ENCODE measurements around the gene CDH3. TPM values are rescaled to one million over a fixed set of nuclear protein-coding genes. Genes with fewer than 3 reads are reported as not detected.

The CDH3 gene
- total and polyA plus RNA-seq, 2 of the 13 experiments (the other 11 are each of a cell fraction or from before 2014, with no cell fraction given) = 0.11 TPM; not detected in 1

DNA sequence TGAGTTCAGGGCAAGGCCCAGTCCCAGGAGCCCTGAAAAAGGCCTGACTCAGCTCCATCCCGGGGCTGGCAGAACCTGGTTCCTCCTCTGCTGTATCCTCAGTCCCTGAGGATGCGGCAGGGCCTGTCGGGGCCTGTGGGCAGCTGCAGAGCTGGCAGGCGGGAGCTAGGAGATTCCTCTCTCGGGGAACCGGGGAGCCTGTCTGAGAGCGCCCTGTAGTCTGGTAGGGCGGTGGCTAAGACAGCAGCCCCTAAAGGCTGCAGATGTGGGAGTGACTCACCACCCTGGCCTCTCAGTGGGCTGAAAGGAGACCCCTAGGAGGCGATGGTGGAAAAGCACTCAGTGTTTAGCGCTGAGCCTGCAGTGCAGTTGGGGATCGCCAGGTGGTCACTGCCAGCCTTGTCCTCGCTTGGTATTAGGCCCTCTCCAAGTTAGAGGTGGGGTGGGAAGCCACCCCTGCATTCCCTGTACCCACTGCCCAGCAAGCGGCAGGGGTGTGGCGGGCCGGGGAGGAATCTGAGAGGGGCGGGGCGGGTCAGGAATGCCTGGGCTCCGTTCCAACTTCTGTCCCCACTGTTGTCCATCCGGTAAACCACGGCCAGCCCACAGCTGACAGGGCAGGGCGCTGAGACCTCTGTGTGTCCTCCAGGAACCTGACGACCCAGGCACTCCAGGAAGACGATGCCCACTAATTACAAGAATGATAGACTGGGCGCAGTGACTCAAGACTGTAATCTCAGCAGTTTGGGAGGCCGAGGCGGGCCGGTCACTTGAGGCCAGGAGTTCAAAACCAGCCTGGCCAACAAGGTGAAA, 62.4 kb downstream of the CDH3 start (continued):
- TF ChIP-seq, protein P1, sequence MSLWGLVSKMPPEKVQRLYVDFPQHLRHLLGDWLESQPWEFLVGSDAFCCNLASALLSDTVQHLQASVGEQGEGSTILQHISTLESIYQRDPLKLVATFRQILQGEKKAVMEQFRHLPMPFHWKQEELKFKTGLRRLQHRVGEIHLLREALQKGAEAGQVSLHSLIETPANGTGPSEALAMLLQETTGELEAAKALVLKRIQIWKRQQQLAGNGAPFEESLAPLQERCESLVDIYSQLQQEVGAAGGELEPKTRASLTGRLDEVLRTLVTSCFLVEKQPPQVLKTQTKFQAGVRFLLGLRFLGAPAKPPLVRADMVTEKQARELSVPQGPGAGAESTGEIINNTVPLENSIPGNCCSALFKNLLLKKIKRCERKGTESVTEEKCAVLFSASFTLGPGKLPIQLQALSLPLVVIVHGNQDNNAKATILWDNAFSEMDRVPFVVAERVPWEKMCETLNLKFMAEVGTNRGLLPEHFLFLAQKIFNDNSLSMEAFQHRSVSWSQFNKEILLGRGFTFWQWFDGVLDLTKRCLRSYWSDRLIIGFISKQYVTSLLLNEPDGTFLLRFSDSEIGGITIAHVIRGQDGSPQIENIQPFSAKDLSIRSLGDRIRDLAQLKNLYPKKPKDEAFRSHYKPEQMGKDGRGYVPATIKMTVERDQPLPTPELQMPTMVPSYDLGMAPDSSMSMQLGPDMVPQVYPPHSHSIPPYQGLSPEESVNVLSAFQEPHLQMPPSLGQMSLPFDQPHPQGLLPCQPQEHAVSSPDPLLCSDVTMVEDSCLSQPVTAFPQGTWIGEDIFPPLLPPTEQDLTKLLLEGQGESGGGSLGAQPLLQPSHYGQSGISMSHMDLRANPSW (CRISPR knock-in tag; IDR thresholded peaks at IDR 0.05; ENCODE audit: borderline replicate concordance) = no peak
- TF ChIP-seq KLF6 (CRISPR knock-in tag; IDR thresholded peaks at IDR 0.05) (no peak), ZNF724P (CRISPR knock-in tag; IDR thresholded peaks at IDR 0.05; ENCODE audit: borderline replicate concordance) (0 out of 2 replicates have a peak, but pooled peaks have one; percentile 81), CREB1 (IDR thresholded peaks at IDR 0.05) (no peak), CREB1 (CRISPR knock-in tag; IDR thresholded peaks at IDR 0.05) (no peak), PHF20 (CRISPR knock-in tag; IDR thresholded peaks at IDR 0.05) (no peak; the same call in 1 of the 2 replicates), MEIS2 (CRISPR knock-in tag; IDR thresholded peaks at IDR 0.05) (peak; percentile 45; the same call in 1 of the 2 replicates), FOXP1 (IDR thresholded peaks at IDR 0.05) (no peak), FOXP1 (CRISPR knock-in tag; IDR thresholded peaks at IDR 0.05) (0 out of 2 replicates have a peak, but pooled peaks have one; percentile 33), ESRRA (CRISPR knock-in tag; IDR thresholded peaks at IDR 0.05; ENCODE audit: low read depth) (0 out of 2 replicates have a peak, but pooled peaks have one; percentile 10), DPF2 (CRISPR knock-in tag; IDR thresholded peaks at IDR 0.05; ENCODE audit: borderline replicate concordance, low read depth) (peak; percentile 82), MLLT10 (CRISPR knock-in tag; IDR thresholded peaks at IDR 0.05) (no peak), RELA (CRISPR knock-in tag; IDR thresholded peaks at IDR 0.05) (no peak)
- TF ChIP-seq, protein P2, sequence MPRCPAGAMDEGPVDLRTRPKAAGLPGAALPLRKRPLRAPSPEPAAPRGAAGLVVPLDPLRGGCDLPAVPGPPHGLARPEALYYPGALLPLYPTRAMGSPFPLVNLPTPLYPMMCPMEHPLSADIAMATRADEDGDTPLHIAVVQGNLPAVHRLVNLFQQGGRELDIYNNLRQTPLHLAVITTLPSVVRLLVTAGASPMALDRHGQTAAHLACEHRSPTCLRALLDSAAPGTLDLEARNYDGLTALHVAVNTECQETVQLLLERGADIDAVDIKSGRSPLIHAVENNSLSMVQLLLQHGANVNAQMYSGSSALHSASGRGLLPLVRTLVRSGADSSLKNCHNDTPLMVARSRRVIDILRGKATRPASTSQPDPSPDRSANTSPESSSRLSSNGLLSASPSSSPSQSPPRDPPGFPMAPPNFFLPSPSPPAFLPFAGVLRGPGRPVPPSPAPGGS (CRISPR knock-in tag; IDR thresholded peaks at IDR 0.05) = 0 out of 2 replicates have a peak, but pooled peaks have one; percentile 30
- TF ChIP-seq, protein P3, sequence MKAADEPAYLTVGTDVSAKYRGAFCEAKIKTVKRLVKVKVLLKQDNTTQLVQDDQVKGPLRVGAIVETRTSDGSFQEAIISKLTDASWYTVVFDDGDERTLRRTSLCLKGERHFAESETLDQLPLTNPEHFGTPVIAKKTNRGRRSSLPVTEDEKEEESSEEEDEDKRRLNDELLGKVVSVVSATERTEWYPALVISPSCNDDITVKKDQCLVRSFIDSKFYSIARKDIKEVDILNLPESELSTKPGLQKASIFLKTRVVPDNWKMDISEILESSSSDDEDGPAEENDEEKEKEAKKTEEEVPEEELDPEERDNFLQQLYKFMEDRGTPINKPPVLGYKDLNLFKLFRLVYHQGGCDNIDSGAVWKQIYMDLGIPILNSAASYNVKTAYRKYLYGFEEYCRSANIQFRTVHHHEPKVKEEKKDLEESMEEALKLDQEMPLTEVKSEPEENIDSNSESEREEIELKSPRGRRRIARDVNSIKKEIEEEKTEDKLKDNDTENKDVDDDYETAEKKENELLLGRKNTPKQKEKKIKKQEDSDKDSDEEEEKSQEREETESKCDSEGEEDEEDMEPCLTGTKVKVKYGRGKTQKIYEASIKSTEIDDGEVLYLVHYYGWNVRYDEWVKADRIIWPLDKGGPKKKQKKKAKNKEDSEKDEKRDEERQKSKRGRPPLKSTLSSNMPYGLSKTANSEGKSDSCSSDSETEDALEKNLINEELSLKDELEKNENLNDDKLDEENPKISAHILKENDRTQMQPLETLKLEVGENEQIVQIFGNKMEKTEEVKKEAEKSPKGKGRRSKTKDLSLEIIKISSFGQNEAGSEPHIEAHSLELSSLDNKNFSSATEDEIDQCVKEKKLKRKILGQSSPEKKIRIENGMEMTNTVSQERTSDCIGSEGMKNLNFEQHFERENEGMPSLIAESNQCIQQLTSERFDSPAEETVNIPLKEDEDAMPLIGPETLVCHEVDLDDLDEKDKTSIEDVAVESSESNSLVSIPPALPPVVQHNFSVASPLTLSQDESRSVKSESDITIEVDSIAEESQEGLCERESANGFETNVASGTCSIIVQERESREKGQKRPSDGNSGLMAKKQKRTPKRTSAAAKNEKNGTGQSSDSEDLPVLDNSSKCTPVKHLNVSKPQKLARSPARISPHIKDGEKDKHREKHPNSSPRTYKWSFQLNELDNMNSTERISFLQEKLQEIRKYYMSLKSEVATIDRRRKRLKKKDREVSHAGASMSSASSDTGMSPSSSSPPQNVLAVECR (CRISPR knock-in tag; IDR thresholded peaks at IDR 0.05; ENCODE audit: borderline replicate concordance) = peak; percentile 39; the same call in 1 of the 2 replicates
- TF ChIP-seq, protein P4, sequence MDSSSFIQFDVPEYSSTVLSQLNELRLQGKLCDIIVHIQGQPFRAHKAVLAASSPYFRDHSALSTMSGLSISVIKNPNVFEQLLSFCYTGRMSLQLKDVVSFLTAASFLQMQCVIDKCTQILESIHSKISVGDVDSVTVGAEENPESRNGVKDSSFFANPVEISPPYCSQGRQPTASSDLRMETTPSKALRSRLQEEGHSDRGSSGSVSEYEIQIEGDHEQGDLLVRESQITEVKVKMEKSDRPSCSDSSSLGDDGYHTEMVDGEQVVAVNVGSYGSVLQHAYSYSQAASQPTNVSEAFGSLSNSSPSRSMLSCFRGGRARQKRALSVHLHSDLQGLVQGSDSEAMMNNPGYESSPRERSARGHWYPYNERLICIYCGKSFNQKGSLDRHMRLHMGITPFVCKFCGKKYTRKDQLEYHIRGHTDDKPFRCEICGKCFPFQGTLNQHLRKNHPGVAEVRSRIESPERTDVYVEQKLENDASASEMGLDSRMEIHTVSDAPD (CRISPR knock-in tag; IDR thresholded peaks at IDR 0.05) = no peak
- TF ChIP-seq, protein P5, sequence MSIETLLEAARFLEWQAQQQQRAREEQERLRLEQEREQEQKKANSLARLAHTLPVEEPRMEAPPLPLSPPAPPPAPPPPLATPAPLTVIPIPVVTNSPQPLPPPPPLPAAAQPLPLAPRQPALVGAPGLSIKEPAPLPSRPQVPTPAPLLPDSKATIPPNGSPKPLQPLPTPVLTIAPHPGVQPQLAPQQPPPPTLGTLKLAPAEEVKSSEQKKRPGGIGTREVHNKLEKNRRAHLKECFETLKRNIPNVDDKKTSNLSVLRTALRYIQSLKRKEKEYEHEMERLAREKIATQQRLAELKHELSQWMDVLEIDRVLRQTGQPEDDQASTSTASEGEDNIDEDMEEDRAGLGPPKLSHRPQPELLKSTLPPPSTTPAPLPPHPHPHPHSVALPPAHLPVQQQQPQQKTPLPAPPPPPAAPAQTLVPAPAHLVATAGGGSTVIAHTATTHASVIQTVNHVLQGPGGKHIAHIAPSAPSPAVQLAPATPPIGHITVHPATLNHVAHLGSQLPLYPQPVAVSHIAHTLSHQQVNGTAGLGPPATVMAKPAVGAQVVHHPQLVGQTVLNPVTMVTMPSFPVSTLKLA (IDR thresholded peaks at IDR 0.05) = no peak
